HTR-8/SVneo (cell line): Measurements from ENCODE around the gene RNF11.

Experiments used
- DNase-seq: peaks from one replicate; pipeline ENCODE4 v3.0.0; 2011; ENCODE audit warnings: low spot score, mixed read lengths; ENCODE audit not compliant: insufficient read length
- FAIRE-seq: peaks from 2 replicates; lab custom pipeline; 2011; peaks lifted over from hg19 to GRCh38; lab: Jason Lieb, UNC

The RNF11 gene

DNA sequence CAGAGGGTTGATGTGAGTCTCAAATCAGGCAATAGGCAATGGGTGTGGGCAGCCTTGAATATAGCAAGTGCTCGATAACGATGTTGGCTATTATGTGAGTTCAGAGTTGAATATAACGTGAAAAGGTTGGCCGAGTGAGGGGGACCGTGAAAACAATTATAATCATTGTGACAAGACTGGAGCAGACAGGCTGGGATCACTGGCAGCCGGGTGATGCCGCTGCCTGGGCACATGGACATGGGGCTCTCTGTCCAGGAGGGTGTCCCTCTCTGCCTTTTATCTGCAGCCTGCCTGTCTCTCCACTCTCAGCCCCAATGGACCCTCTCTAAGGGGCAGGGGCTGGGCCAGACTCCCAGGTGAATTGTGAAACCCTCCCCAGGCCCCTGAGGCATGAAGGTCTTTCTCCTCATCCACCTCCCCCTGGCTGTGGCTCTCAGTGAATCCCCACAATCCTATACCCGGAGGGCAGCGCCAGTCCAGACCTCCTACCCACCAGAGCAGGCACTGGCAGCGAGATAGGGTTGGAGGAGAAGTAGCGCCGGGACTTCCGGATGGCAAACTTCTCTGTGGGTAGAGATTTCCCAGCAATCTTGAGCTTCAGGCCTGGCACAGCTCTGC is 57.9 kb downstream of the RNF11 start:
- DNase-seq = no peak
- FAIRE-seq = no peak

DNA sequence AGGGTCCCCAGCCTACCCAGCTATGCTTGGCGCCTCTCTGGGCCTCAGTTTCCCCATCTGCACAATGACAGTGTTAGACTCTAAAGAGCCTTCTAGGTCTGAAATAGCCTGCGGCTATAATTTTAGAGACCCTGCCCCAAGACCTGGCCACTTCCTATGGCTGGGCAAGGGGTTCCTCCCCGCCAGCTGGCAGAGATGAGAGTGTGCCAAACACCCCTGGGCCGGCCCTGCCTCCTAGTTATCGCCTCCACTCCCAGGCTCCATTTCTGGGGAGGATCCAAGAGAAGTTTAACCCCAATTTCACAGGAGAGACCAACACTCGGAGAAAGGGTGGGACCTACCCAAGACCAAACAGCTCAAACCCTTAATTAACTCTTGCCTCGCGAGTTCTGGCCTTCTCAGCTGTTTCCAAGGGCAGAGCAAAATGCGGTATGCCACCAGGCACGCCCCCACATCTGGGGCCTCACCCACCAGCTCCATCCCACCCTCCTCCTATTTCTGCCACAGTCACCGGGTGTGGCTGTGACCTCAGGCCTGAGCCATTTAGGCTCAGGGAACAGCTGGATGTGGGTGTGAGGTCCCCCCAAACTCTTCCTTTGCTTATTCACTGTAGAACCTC is 58.6 kb downstream of the RNF11 start:
- DNase-seq = no peak
- no peak for FAIRE-seq

DNA sequence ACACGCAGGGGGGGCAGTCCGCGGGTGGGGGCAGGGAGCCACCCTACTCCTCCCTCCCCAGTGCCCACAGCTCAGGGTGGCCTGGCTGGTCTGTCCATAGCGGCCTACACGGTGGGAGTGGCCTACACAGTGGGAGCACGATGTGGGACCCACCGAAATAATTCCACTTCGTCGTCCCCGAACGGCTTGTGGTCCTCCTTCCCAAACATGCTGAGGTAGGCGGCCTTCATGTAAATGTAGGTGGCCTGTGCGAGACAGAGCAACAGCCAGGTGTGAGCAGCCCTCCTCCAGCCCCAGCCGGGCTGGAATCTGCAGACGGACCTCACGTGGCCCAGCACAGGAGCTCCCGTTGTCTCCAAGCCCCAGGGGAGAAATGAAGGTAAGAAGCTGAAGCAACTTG is 59.9 kb downstream of the RNF11 start:
- no peak for DNase-seq
- no peak for FAIRE-seq

DNA sequence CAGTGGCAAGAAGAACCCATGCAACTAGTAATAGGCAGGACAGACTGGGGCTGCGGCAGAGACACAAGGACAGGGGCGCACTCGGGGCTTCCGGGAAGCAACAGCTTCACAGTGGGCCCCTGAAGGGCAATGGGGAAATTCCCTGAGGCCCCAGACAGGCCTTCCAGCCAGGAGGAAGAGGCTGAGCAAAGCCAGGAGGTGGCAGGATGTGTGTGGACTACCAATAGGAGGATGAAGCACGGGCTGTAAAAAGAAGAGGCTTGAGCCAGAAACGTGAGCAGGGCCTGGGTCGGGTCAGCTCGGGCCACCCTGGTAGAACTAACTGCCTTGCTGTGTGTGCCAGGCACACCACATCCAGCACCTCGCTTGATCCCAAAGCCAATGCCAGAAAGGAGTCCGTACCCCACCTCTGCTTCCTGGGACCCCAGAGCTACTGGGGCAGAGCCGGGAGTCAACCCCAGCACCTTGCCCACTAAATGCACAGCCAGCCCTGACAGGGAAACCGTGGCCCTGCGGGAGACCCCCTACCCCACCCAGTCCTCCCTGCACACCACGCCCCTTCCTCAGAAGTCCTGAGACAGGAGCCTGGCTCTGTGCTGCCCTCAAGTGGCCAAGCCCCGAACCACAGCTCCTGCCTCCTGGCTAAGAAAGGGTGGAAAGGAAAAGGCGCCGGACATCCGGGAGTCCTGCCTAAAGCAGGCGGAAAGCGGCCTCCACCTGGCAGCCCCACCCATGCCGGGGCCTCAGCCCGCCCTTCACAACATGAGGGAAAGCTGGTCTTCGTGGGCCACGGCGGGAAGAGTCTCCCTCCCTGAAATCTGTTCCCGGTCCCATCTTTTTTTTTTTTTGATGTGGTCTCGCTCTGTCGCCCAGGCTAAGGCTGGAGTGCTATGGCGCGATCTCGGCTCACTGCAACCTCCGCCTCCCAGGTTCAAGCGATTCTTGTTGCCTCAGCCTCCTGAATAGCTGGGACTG is 60.6 kb downstream of the RNF11 start:
- DNase-seq (peak; percentile 73), FAIRE-seq (peak; percentile 4)

DNA sequence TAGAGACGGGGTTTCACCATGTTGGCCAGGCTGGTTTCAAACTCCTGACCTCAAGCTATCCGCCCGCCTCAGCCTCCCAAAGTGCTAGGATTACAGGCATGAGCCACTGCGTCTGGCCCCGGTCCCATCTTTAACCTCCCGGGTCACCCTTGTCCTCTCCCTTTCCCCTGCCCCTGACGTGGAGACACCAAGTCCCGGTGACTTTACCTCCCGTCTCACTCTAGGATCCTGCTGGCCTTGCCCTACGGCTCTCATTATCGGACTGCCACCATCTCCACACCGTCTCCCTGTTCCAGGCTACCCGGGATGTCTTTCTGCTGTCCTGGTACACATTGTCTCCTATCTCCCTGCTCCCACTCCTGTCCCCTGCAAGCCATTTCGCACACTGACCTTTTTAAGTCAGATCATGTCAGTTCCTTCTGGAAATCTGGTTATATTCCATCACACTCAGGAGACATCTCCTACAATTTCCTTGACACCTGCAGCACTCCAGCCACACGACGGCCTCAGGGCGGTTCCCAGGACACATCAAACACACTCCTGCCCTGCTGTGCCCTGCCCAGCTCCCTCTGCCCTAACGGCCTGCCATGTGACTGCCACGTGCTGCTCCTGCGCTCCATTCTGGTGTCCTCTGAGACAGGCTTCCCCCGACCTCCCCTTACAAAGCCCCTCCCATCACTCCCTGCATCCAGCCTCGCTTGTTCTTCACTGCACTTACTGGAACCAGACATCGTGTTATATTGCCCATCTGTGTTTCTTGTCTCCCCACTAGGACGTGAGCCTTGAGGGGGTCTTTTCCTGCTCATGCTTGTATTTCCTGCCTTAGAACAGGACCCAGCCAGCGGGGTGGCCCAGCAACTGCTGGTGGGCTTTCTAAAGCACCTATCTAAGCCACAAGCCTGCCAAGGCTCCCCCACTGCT is 61.6 kb downstream of the RNF11 start:
- peak; percentile 9 for FAIRE-seq

DNA sequence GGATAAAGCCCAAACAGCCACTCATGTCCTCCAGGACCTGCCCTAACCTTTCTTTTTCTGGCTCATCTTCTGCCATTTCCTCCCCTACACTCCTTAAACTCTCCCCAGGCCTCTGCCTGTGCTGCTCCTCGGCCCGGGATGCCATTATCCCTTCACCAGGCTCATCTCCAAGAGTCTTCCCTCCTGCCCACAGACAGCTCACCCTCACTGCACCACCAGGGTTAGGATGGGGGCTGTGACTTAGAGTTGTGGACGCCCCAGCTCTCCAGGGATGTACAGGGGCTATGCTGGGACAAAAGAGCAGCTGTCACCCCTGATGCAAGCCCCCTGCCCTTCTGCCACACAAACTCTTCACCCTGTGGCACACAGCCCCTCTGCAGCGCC is 62.2 kb downstream of the RNF11 start:
- no peak for DNase-seq
- FAIRE-seq = no peak

More for the DNA sequence above, 61.6 kb downstream of the RNF11 start:
- DNase-seq = no peak

DNA sequence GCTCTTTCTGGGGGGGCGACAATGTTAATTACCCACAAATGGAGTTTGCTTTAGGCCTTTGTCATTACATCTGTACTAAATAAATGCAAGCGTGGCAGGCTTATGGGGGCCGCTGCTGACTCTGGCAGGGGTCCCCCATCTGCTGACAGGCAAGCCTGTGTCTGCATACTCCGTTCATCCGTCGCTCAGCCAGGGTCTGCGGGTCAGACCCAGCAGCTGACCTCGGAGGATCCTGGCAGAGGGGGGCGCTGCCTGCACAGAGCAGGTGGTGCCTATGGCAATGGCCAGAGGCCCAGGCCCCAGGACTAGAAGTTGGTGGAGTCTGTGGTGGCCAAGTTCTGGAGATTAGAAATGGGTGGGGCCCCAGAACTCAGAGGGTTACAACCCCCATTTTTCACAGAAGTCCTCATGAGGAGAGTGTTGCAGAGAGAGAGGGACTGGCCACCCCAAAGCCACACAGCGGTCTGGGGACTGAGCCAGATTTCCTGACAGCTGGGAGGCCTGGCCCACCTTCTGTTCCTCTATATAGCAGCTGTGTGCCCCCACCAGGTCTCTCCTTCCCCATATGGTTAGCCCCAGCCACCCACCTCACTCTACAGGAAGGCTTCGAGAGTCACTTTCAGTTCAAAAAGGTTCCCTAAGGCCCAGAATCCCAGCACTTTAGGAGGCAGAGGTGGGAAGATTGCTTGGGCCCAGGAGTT is 63.3 kb downstream of the RNF11 start:
- DNase-seq (no peak), FAIRE-seq (no peak)

DNA sequence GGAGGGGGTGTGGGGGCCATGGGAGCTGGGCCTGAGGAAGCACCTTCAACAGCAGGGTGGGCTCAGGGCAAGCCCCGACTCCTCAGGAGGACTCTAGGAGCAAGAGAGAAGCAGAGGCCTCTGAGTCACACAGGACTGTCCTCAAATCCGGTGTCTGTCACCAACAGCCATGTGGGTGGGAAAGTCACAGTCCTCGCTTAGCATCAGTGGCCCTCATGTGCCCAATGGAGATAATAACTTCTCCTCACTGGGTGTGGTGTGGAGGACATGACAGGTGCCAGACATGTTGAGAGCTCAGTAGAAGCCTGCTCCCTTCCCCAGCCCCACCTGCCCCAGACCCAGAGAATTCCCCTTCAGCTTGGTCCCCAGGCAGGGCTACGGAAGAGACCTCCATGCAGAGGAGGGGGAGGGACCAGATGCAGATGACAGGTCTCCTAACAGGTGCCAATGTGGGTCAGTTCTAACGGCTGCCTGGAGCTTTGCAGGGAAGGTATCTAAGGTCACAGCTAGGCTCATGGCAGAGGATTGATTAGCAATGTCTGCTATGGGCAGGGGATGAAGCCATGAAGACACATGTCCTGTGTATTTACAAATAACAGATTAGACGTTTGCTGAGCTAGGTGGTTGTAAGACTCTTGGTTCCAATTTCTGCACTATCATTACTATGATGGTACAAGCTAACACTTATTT is 64.1 kb downstream of the RNF11 start:
- no peak for FAIRE-seq

DNA sequence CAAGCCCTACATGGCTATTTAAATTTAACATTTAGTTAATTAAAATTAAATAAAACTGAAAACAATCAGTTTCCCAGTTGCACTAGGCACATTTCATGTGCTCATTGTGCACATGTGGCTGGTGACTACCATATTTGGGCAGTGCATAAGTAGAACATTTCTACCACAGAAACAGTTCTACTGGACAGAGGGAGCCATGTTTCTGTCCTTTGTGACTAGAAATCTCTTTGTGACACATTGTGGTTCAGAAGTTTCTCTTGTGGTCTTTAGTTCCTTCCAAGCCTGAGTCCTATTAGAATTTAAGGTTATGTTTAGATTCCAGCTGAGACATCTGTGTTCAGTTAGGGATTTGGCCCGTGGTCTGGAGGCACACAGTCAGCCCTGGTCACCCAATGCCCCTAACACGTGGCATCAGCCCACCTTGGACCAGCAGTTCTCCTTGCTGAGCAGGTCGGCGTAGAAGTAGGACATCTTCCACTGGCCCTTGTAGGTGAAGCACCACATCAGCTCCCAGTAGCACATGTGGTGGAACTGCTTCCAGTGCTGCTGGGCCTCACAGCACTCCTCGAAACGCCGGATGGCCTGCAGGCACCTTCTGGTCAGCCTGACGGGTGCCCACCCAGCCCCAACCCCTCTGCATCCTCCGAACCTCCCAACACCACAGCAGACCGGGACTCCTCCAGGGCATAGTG is 65.2 kb downstream of the RNF11 start:
- no peak for DNase-seq

More for the DNA sequence above, 64.1 kb downstream of the RNF11 start:
- no peak for DNase-seq

DNA sequence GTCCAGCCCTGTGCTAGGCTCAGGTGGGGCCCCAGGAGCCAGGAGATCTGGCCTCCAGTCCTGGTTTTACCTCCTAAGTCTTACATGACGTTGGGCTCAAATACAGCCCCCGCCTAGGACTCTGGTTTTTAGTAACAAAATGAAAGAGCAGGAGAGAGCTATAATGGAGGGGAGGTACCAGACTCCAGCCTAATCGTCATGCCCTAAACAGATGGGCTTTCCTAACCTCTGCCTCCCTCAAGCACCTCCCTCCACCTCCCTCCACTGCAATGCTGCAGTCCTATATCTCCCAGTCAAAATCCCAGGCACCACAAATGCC is 65.7 kb downstream of the RNF11 start:
- DNase-seq (no peak), FAIRE-seq (no peak)

More for the DNA sequence above, 65.2 kb downstream of the RNF11 start:
- no peak for FAIRE-seq

DNA sequence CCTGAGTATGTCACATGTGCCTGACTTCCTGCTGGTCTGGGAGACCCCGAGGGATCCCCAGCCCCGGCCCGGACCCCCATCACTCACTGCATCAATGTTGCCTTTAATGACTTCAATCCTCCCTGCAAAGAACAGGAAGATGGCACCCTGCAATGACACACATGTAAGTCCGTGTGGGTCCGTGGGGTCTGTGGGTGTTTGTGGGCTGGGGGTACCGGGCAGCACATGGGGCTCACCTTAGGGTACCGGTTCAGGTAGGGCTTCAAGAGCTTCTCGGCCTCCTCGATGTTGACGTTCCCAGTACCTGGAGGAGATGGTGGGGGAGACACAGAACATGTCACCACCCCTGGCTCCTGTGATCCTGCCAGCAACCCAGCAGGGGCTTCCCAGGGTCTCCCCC is 66.2 kb downstream of the RNF11 start:
- DNase-seq = no peak
- no peak for FAIRE-seq

DNA sequence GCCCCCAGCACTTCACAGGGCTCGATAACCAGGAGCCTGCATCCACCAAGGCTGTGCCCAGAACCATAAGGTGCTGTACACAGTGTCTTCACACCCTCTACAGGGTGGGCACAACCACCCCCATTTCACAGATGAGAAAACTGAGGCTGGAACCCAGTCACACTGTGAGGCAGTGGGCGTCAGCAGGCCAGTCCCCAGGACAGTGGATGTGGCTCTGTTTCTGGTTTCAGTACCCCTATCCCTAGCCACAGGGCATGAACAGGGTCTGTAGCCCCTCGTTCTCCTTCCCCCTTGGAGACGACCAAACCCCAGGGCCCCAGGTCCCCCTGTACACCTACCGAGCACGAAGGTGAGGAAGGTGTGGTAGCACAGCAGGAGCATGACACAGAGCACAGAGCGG is 66.7 kb downstream of the RNF11 start:
- DNase-seq = no peak
- no peak for FAIRE-seq

DNA sequence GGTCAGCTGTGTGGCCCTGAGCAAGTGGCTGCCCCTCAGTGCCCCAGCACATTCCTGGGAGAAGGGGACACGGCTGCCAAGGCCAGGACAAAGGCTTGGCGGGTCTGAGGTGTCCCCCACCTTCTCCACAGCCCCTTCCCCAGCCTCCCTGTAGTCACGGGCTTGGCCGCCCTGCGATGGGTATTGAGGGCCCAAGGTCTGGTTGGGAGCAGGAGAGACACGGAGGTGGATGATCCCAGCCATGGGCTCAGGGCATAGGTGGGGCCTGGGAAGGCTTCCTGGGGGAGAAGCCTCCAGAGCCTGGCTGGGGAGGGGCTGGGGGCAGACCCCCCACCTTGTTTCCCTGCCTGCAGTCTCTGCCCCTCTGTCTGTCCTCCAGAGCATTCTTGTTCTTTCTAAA is 67.2 kb downstream of the RNF11 start:
- no peak for FAIRE-seq
- no peak for DNase-seq

DNA sequence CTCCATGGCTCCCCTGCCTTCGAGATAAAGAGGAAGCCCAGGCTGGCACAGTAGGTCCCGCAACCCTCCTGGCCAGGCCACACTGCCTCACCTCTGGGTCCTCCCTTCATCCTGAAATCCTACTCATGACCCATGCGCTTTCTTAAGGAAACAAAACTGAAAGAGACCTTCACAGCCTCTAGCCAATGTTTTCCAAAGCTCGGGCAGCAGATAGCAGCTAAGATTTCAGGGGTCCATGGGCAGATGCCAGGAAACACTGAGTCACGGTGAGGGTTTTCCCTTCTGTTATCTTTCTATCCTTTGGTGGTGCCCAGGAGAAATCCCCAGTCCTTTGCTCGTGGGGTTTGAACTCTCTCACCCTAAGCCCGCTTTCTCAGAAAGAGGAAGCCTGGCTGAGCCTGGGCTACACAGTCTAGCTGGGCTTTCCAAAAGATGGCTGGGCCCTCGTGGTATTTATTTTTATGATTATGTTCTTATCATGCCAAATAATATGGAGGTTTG is 67.7 kb downstream of the RNF11 start:
- no peak for FAIRE-seq
- DNase-seq = no peak

DNA sequence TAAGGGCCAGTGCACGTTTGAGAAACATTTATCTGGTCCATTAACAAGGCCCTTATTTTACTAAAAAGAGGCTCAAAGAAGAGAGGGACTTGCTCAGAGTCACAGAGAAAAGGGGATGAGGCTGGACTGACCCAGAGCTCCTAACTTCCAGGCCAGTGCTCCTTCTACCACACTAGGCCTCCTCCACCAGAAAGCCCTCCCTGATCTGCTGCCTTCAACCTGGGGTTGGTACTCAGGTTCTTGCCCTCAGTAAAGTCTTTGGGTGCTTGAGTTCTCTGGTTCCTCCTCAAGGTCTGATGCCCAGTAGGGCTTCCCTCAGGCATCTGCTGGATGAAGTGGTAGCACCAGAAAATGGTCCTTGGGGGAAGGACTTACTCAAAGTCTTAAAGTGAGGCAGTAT is 68.3 kb downstream of the RNF11 start:
- DNase-seq (no peak), FAIRE-seq (no peak)

DNA sequence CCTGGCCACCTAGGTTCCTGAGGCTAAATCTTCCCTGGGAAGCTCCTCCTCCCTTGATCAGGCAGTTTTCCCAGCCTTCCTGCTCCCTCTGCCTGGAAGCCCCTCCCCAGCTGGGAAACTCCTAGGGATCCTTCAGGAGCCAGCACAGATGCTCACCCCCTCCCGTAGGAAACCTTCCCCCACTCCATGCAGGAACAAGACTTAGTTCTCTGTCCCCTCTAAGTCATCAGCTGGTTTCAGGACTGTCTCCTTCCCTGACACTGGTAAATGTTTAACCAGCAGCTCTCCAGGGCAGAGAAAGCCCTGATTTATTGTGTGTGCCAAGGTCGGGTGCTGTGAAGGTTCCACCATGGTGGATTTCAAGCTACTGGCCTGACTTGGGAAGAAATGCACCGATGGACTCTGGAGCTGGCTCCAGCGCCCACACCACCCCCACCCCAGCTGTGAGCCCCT is 69.3 kb downstream of the RNF11 start:
- no peak for FAIRE-seq
- DNase-seq = no peak

DNA sequence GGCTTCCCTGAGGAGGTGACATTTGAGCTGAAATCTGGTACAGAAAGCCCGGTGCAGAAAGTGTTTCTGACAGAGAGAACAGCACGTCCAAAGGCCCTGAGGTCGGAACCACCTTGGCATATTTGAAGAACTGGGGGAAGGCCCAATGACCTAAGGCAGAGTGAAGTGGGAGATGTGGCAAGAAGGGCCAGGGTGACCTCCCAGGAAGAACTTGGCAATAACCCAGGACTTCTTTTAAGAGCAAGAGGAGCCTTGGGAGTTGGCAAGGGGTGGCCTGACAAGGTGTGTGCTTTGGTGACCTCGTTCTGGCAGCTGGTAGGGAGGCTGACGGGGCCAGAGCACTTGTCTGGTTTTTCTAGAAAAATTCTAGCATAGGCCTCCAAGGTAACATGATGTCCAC is 70.9 kb downstream of the RNF11 start:
- DNase-seq = no peak
- no peak for FAIRE-seq

DNA sequence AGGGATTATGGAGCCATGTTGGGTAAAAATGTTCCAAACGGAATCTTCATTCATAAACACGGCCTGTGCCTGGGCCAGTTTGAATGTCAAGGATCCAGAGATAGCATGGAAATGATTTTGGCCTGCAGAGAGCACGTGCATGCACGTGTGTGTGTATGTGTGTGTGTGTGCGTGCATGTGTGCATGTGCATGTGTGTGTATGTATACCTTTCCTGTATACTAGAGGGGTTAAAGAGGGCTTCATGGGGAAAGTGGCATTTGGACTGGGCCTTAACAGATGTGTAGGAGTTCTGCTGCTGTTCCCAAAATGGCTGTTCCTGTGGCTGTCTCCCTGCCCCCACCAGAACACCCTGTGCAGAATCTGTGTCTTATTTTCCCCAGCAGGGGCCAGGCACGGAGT is 72.6 kb downstream of the RNF11 start:
- DNase-seq (no peak), FAIRE-seq (no peak)
